ENCODE measurements around the gene MYLK.

The MYLK gene

GRCh38 chr3:123871946-123872345 lies 12.2 kb downstream of the MYLK start:
- DNase-seq = no peak

DNA sequence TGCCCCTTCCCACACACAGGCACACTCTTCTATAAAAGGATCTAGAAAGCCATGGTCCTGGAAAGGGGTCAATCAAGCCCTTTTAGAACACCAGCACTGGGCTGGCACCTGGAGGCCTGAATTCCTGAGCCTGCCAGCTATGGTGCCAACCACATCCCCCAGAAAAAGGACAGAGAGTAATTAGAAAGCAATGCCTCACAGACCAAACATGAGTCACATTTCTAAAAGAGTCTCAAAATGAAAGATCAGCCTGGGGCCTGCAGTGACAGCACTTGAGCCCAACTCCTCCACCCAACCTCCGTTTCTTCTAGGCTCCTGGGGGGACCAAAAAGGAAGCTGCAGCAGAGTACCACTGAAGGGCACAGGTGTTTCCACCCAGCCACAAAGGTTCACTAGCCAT lies 14.1 kb downstream of the MYLK start:
- DNase-seq = no peak

DNA sequence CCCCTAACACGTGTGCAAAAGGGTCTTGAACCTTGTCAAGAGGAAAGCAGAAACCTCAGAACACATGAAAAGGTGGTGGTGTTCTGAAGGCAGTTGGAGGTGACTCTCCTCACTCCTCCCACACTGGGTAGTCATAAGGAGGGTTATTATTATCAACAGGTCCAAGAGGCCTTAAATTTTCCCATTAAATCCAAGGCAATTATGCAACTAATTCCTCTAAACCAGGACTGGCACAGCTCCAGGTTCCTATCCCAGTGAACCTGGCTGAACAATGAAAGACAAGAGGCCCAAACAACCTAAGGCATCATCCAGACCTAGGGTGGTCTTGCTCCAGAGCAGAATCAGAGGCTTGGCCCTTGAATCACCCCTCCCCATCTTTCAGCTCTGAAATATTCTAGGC lies 15.0 kb downstream of the MYLK start:
- DNase-seq = no peak

DNA sequence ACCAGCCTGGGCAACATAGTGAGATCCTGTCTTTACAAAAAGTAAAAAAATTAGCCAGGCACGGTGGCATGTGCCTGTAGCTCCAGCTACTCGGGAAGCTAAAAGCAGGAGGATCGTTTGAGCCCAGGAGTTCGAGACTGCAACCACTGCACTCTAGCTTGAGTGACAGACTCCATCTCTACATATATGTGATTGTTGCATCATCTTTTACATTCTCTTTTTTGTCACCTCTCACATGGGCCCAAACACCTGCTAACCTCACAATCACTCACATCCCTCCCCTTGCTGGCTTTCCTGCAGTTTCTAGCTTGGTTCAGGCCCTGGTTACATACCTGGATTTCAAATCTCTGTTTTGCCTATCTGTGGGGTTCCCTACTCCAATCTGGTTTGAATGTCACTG lies 19.4 kb downstream of the MYLK start:
- DNase-seq = no peak

- DNase-seq = no peak
Measured at GRCh38 chr3:123862152-123862551, 22.0 kb downstream of the MYLK start.

DNA sequence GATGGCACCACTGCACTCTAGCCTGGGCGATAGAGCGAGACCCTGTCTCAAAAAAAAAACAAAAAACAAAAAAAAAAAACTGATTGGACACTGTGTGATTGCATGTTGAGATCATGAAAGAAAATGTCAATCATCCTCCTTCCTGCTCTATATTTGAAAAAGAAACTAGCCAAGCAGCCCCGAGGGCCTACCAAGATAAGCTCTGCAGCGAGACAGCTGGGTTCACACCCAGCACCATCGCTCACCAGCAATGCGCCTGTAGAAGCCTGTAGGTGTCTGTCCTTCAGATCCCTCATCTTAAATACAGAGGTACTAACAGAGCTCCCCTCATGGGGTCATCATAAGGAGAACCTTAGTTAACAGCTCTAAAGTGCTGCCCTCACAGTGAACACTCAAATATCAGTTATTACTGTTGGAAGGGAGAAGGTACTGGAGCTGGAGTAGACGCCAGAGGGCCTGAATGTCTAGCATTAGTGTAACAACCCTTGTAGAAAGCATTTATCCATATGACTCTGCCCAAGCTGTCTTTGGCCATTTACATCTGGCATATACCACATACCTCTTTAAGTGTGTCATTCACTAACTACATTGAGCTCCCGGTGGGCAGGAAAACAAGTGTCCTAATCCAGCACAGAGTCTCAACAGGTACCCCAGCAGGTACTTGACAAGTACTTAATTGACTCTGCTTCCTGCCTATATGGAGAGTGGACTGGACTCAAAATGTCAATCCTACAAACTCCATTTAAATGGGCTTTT lies 22.9 kb downstream of the MYLK start:
- DNase-seq = no peak

- no peak for DNase-seq
Measured at GRCh38 chr3:123859177-123859576, 25.0 kb downstream of the MYLK start.

- DNase-seq = no peak
Measured at GRCh38 chr3:123854905-123855304, 29.2 kb downstream of the MYLK start.

GRCh38 chr3:123853686-123854372 lies 30.3 kb downstream of the MYLK start:
- DNase-seq = no peak

DNA sequence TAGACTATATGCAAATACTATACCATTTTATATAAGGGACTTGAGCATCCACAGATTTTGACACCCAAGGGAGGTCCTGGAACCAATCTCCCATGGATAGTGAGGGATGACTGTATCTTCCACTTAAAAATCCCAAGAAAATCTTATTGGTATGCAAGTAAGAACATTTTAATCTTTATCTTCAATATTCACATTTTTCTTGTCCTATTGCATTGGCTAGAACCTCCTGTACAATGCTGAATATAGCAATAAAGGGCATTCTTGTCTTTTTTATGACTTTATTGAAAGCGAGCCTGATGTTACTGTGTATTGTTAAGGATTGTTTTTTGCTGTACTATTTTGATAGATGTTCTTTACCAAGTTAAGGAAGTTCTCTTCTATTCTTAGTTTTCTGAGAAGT lies 36.9 kb downstream of the MYLK start:
- no peak for DNase-seq

GRCh38 chr3:123843668-123844067 lies 40.5 kb downstream of the MYLK start:
- DNase-seq = no peak

- DNase-seq = no peak
Measured at GRCh38 chr3:123842711-123843110, 41.4 kb downstream of the MYLK start.

DNA sequence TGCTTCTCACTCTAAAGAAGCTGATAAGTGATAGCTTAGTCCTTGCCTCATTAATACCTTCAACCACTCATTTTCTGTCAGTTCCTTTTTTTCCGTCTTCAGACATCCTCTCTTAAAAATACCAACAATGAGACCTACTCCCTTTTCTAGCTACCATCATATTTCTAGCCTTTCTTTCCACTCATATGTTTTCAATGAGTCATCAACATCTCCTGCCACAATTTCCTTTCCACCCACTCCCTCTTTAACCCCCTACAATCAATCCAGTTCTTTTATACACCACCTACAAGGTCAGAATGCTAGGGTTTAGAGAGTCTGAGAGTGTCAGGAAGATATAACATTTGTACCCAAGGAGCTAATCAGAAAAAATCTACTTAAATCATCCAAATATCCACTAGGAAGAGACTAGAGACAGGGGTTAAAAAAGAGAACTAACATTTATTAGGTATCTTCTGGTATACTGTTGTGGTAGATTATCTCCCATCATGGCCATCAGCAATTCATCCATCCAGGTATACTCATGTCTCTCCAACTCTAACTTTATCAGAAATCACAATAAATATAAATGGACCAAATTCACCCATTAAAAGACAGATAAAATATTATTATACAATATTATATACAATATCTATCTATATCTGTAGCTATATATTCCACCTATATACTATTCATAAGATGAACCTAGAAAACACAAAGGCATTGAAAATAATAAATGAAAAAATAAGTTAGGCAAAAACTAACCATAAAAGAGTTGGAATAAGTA lies 42.5 kb downstream of the MYLK start:
- DNase-seq = no peak

- DNase-seq = no peak
Measured at GRCh38 chr3:123840961-123841360, 43.2 kb downstream of the MYLK start.

DNA sequence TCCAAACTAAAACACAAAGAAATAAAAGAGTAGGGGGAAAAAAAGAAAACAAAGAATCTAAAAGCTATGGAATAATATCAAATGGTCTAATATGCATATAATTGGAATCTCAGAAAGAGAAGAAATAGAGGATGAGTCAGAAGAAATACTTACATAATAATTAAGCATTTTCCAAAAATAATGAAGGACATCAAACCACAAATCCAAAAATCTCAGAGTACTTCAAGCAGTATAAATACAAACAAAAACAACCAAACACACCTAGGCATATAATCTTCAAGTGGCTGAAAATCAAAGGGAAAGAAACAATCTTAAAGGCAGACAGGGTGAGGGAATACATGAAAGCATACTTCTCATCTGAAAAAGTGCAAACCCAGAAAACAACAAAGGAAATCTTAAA lies 46.3 kb downstream of the MYLK start:
- no peak for DNase-seq

DNA sequence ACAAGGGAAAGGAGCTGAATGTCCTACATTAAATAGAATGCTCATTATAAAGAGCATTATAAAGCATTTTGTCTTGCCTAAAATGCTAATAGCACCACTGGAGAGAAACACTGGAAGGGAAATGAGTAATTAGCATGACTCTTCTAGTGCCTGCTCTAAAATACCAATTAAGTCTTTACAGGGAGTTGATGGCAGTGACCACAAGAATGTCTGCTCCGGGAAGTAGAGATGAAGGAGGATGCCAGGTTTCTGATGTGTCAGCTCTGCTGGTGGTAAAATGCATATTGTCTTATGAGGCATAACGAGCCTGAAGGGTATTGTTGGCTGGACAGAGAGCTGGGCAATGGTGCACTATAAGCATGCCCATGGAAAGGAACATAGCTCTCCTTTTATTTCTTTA lies 49.5 kb downstream of the MYLK start:
- no peak for DNase-seq

GRCh38 chr3:123833398-123833785 lies 50.7 kb downstream of the MYLK start:
- DNase-seq = no peak

DNA sequence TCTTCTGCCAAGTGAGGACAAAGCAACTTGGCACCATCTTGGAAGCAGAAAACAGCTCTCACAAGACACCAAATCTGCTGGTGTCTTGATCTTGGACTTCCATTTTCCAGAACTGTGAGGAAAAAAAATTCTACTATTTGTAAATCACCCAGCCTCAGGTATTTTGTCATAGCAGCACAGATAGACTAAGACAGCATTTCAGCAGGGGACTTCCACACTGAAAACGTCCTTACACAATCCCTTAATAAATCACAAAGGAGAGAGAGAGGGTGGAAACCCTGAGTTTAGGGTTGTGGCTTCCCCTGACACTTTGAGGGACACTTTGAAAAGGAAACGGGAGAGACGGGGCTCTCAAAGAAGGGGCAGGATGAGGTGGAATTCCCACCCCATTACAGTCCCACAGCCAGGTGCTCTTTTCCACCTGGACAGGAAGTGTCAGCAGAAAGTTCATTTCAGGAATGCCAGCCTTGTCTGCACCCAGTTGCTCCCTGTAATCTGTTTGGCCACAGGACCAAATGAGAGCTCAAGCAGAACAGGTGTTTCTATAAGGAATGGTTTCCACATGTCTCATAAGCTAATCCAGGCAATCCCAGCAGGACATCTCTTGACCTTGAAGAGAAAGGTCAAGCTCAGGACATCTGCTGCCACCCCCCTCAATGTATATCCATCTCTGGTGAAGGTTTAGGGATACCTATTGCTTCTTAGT lies 51.3 kb downstream of the MYLK start:
- no peak for DNase-seq

- no peak for DNase-seq
Measured at GRCh38 chr3:123831420-123831819, 52.7 kb downstream of the MYLK start.

- DNase-seq = no peak
Measured at GRCh38 chr3:123821920-123822319, 62.2 kb downstream of the MYLK start.

DNA sequence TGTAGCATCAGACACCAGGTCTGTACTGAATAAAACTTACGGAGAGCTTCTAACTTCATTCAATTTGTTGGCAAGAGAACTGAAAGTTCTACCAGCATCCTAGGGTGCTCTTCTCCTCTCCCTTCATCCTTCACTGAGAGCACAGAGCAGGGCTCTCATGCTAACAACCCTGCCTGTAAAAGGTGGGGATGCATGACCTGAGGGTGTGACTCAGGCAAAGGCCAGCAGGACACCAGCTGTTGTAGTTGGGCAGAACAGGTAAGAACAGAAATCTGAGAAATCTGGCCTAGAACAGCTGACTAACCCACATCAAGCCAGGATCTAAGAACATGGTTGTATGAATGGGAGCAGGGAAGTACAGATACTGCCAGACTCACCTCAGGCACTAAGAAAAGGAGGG lies 64.2 kb downstream of the MYLK start:
- no peak for DNase-seq

DNA sequence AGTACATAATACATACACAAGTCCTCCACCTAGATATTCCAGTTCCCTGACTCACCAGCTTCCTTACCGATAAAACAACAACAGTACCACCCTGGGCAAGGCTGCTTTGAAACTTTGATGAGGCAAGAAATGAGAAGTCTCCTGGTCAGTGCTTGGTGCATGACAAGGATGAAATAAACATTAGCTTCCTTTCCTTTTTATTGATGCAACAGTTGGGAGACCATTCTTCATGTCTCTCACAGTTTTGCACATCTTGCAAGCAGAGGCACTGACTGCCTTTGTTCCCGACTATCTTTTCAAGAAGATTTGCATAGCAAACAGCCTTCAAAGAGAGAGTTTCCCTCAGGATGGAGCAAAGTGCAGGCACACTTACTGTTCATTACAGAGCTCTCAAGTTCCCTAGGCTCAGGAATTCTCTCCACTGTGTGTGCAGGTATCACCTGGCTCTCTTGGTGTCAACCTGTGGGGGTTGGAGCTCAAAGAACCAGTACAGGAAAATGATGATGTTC lies 65.2 kb downstream of the MYLK start:
- no peak for DNase-seq

GRCh38 chr3:123818324-123818920 lies 65.7 kb downstream of the MYLK start:
- no peak for DNase-seq
